GM21526 (cell line): ENCODE data around the gene SAMD14.

Experiments
- ATAC-seq: cut with Tn5 transposase; IDR thresholded peaks from one replicate; pipeline ENCODE4 v1.9.1; 2021; ENCODE audit warnings: moderate library complexity; ENCODE audit not compliant: unreplicated experiment, low FRiP score

Gene SAMD14

GRCh38 chr17:50149417-50150353 is 19.7 kb upstream of the SAMD14 start:
- ATAC-seq = no peak

- no peak for ATAC-seq
Observed at GRCh38 chr17:50149091-50149416, 19.1 kb upstream of the SAMD14 start.

- no peak for ATAC-seq
Observed at GRCh38 chr17:50148226-50149090, 18.5 kb upstream of the SAMD14 start.

GRCh38 chr17:50147841-50148225 is 17.9 kb upstream of the SAMD14 start:
- ATAC-seq = no peak

- no peak for ATAC-seq
Observed at GRCh38 chr17:50146927-50147665, 17.1 kb upstream of the SAMD14 start.

GRCh38 chr17:50146230-50146926 is 16.4 kb upstream of the SAMD14 start:
- ATAC-seq = no peak

GRCh38 chr17:50145532-50146229 is 15.7 kb upstream of the SAMD14 start:
- no peak for ATAC-seq

- ATAC-seq = no peak
Observed at GRCh38 chr17:50144845-50145531, 15.0 kb upstream of the SAMD14 start.

GRCh38 chr17:50144355-50144754 is 14.4 kb upstream of the SAMD14 start:
- no peak for ATAC-seq

- no peak for ATAC-seq
Observed at GRCh38 chr17:50143461-50144176, 13.7 kb upstream of the SAMD14 start.

GRCh38 chr17:50141745-50142110 is 11.8 kb upstream of the SAMD14 start:
- no peak for ATAC-seq

GRCh38 chr17:50141026-50141744 is 11.2 kb upstream of the SAMD14 start:
- no peak for ATAC-seq

- no peak for ATAC-seq
Observed at GRCh38 chr17:50139950-50140885, 10.3 kb upstream of the SAMD14 start.

GRCh38 chr17:50139185-50139783 is 9.3 kb upstream of the SAMD14 start:
- no peak for ATAC-seq

GRCh38 chr17:50137042-50137441 is 7.1 kb upstream of the SAMD14 start:
- no peak for ATAC-seq

- ATAC-seq = no peak
Observed at GRCh38 chr17:50136096-50136687, 6.2 kb upstream of the SAMD14 start.
